ENCODE data around the gene TMEM163. TPM values are rescaled to one million over a fixed set of nuclear protein-coding genes. Genes with fewer than 3 reads are reported as not detected.

The TMEM163 gene
- polyA plus RNA-seq, 1 donor from 2014 or later: 3.5 TPM

DNA sequence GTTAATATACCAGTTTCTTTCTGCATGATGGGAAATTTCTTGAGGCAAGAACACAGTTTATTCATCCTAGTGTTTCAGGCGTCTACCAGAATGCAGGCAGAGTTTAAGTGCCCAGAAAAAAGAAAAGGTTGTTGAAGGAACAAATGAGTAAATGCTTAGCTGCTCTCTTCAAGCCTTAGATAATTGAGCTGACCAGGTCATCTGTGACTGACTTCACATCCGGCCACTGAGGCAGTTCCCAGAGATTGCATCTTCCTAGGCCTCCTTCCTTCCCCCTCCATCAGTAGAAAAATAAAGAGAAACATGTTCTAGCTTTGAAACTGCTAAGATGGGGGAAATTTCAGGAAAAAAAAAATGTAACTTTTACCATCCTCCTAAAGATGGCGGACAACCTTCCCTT is 9.4 kb upstream of the TMEM163 start:
- H3K27ac ChIP-seq (ENCODE audit: low read length): no peak overlapping the region
- TF ChIP-seq, protein P1, sequence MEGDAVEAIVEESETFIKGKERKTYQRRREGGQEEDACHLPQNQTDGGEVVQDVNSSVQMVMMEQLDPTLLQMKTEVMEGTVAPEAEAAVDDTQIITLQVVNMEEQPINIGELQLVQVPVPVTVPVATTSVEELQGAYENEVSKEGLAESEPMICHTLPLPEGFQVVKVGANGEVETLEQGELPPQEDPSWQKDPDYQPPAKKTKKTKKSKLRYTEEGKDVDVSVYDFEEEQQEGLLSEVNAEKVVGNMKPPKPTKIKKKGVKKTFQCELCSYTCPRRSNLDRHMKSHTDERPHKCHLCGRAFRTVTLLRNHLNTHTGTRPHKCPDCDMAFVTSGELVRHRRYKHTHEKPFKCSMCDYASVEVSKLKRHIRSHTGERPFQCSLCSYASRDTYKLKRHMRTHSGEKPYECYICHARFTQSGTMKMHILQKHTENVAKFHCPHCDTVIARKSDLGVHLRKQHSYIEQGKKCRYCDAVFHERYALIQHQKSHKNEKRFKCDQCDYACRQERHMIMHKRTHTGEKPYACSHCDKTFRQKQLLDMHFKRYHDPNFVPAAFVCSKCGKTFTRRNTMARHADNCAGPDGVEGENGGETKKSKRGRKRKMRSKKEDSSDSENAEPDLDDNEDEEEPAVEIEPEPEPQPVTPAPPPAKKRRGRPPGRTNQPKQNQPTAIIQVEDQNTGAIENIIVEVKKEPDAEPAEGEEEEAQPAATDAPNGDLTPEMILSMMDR (IDR thresholded peaks at IDR 0.05; ENCODE audit: poor library complexity, severe bottlenecking): no peak
- TF ChIP-seq EZH2 (IDR thresholded peaks at IDR 0.05; ENCODE audit: borderline replicate concordance, insufficient read depth, low read length, poor library complexity, severe bottlenecking) (no peak), TAF1 (IDR thresholded peaks at IDR 0.05; ENCODE audit: low read depth) (no peak), SMC3 (conservative IDR thresholded peaks at IDR 0.05; ENCODE audit: poor library complexity) (no peak), MXI1 (conservative IDR thresholded peaks at IDR 0.05; ENCODE audit: poor library complexity, severe bottlenecking) (no peak), RAD21 (conservative IDR thresholded peaks at IDR 0.05) (no peak), POLR2AphosphoS5 (IDR thresholded peaks at IDR 0.05) (no peak), EP300 (conservative IDR thresholded peaks at IDR 0.05; ENCODE audit: poor library complexity, severe bottlenecking) (no peak)
- TF ChIP-seq, protein P2, sequence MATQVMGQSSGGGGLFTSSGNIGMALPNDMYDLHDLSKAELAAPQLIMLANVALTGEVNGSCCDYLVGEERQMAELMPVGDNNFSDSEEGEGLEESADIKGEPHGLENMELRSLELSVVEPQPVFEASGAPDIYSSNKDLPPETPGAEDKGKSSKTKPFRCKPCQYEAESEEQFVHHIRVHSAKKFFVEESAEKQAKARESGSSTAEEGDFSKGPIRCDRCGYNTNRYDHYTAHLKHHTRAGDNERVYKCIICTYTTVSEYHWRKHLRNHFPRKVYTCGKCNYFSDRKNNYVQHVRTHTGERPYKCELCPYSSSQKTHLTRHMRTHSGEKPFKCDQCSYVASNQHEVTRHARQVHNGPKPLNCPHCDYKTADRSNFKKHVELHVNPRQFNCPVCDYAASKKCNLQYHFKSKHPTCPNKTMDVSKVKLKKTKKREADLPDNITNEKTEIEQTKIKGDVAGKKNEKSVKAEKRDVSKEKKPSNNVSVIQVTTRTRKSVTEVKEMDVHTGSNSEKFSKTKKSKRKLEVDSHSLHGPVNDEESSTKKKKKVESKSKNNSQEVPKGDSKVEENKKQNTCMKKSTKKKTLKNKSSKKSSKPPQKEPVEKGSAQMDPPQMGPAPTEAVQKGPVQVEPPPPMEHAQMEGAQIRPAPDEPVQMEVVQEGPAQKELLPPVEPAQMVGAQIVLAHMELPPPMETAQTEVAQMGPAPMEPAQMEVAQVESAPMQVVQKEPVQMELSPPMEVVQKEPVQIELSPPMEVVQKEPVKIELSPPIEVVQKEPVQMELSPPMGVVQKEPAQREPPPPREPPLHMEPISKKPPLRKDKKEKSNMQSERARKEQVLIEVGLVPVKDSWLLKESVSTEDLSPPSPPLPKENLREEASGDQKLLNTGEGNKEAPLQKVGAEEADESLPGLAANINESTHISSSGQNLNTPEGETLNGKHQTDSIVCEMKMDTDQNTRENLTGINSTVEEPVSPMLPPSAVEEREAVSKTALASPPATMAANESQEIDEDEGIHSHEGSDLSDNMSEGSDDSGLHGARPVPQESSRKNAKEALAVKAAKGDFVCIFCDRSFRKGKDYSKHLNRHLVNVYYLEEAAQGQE (IDR thresholded peaks at IDR 0.05; ENCODE audit: borderline replicate concordance): no peak
- H3K27me3 ChIP-seq (ENCODE audit: insufficient read depth, low read depth, low read length): no peaks in the 10 kb centered on the region
- H3K9ac ChIP-seq (ENCODE audit: low read length): no peak overlapping the region
- peaks cover 4% of the 10 kb centered on the region for H3K9me3 ChIP-seq (ENCODE audit: low read length)
- no peaks in the 10 kb centered on the region for H3F3A ChIP-seq (ENCODE audit: insufficient read depth, low read length, poor library complexity, severe bottlenecking)
- no peaks in the 10 kb centered on the region for H3K9me2 ChIP-seq (ENCODE audit: insufficient read depth, low read length)
- H2AFZ ChIP-seq (ENCODE audit: low read depth, low read length): no peak overlapping the region
- no peak overlapping the region for H3K4me2 ChIP-seq (ENCODE audit: low read length)
- H3K36me3 ChIP-seq (ENCODE audit: insufficient read depth, low read length): no peaks in the 10 kb centered on the region
- H3K4me3 ChIP-seq (ENCODE audit: low read length): no peak overlapping the region
- H4K20me1 ChIP-seq (ENCODE audit: insufficient read depth): no peaks in the 10 kb centered on the region
- H3K79me2 ChIP-seq (replicated peaks; ENCODE audit: insufficient read depth, low read length): no peaks in the 10 kb centered on the region

DNA sequence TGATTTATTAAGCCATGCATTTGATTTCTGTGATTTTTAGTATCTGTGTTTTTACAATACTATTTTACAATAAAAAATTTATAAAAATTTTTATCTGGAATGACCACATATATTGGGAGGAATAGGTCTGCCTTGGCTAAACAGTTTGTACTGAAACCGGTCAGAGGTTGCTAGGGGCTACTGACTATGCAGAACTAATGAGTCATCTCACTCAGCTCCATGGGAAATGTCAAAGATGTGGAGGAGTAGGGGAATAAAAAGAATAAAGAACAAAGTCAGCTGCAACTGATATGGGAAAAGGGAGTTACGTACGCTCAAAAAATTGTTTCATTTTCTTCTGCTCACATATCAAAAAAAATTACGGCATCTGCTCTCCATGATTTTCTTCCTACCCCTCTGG is 8.6 kb upstream of the TMEM163 start:
- TF ChIP-seq, protein P1 (IDR thresholded peaks at IDR 0.05; ENCODE audit: poor library complexity, severe bottlenecking): no peak
- no peak for TF ChIP-seq EP300 (conservative IDR thresholded peaks at IDR 0.05; ENCODE audit: poor library complexity, severe bottlenecking)
- no peak for TF ChIP-seq TAF1 (IDR thresholded peaks at IDR 0.05; ENCODE audit: low read depth)
- TF ChIP-seq SMC3 (conservative IDR thresholded peaks at IDR 0.05; ENCODE audit: poor library complexity): no peak
- no peak for TF ChIP-seq MXI1 (conservative IDR thresholded peaks at IDR 0.05; ENCODE audit: poor library complexity, severe bottlenecking)
- TF ChIP-seq, protein P2 (IDR thresholded peaks at IDR 0.05; ENCODE audit: borderline replicate concordance): no peak
- no peak for TF ChIP-seq POLR2AphosphoS5 (IDR thresholded peaks at IDR 0.05)
- TF ChIP-seq EZH2 (IDR thresholded peaks at IDR 0.05; ENCODE audit: borderline replicate concordance, insufficient read depth, low read length, poor library complexity, severe bottlenecking): no peak
- no peak for TF ChIP-seq RAD21 (conservative IDR thresholded peaks at IDR 0.05)
- H3K4me2 ChIP-seq (ENCODE audit: low read length): no peak overlapping the region

More for the DNA sequence above, 8.6 kb upstream of the TMEM163 start:
- Histone ChIP-seq H3K27ac (ENCODE audit: low read length) (no peak overlapping the region), H3K9ac (ENCODE audit: low read length) (no peak overlapping the region), H3F3A (ENCODE audit: insufficient read depth, low read length, poor library complexity, severe bottlenecking) (no peaks in the 10 kb centered on the region), H3K79me2 (replicated peaks; ENCODE audit: insufficient read depth, low read length) (no peaks in the 10 kb centered on the region), H3K9me3 (ENCODE audit: low read length) (no peaks in the 10 kb centered on the region), H3K36me3 (ENCODE audit: insufficient read depth, low read length) (no peaks in the 10 kb centered on the region), H3K9me2 (ENCODE audit: insufficient read depth, low read length) (no peaks in the 10 kb centered on the region), H4K20me1 (ENCODE audit: insufficient read depth) (no peaks in the 10 kb centered on the region), H2AFZ (ENCODE audit: low read depth, low read length) (no peak overlapping the region), H3K4me3 (ENCODE audit: low read length) (no peak overlapping the region), H3K27me3 (ENCODE audit: insufficient read depth, low read depth, low read length) (no peaks in the 10 kb centered on the region)
